ENCODE measurements around the gene PIK3R2. TPM values are rescaled to one million over a fixed set of nuclear protein-coding genes. Genes with fewer than 3 reads are reported as not detected.

Gene PIK3R2
- total and polyA plus RNA-seq, 2 of the 8 experiments (the other 6 are each of a cell fraction or from before 2014, with no cell fraction given), result 21.7 to 57.1 TPM

- TF ChIP-seq CHD7 (IDR thresholded peaks at IDR 0.05; ENCODE audit: insufficient replicate concordance, low read length) (no peak), JUND (IDR thresholded peaks at IDR 0.05; ENCODE audit: low read length) (no peak), FOSL1 (IDR thresholded peaks at IDR 0.05; ENCODE audit: insufficient read depth, low read depth, low read length) (no peak), GTF2F1 (IDR thresholded peaks at IDR 0.05; ENCODE audit: borderline replicate concordance, low read depth, low read length) (no peak), SIX5 (IDR thresholded peaks at IDR 0.05; ENCODE audit: low read depth, low read length) (no peak), CREB1 (IDR thresholded peaks at IDR 0.05) (no peak), SAP30 (IDR thresholded peaks at IDR 0.05; ENCODE audit: insufficient read depth, insufficient replicate concordance, low read length) (no peak), USF2 (IDR thresholded peaks at IDR 0.05; ENCODE audit: low read length) (no peak), SRF (IDR thresholded peaks at IDR 0.05; ENCODE audit: low read depth, low read length) (no peak), SUZ12 (IDR thresholded peaks at IDR 0.05; ENCODE audit: low read length) (no peak), CHD2 (IDR thresholded peaks at IDR 0.05; ENCODE audit: low read length) (no peak), CHD1 (IDR thresholded peaks at IDR 0.05; ENCODE audit: low read depth, low read length) (no peak)
These were observed 9.1 kb upstream of the PIK3R2 start (continued) for GRCh38 chr19:18143902-18144301.
